HG02759 (cell line): ENCODE results near the gene ZNF212.
"Not testable (repeated sequence)": the region's sequence is repeated elsewhere in the genome, so short reads cannot be mapped to it uniquely, and the experiment has no call there.

Experiments used
- ATAC-seq: cut with Tn5 transposase; IDR thresholded peaks from one replicate; pipeline ENCODE4 v1.9.1; 2021; ENCODE audit warnings: mild to moderate bottlenecking, moderate library complexity; ENCODE audit not compliant: unreplicated experiment

Gene ZNF212

DNA sequence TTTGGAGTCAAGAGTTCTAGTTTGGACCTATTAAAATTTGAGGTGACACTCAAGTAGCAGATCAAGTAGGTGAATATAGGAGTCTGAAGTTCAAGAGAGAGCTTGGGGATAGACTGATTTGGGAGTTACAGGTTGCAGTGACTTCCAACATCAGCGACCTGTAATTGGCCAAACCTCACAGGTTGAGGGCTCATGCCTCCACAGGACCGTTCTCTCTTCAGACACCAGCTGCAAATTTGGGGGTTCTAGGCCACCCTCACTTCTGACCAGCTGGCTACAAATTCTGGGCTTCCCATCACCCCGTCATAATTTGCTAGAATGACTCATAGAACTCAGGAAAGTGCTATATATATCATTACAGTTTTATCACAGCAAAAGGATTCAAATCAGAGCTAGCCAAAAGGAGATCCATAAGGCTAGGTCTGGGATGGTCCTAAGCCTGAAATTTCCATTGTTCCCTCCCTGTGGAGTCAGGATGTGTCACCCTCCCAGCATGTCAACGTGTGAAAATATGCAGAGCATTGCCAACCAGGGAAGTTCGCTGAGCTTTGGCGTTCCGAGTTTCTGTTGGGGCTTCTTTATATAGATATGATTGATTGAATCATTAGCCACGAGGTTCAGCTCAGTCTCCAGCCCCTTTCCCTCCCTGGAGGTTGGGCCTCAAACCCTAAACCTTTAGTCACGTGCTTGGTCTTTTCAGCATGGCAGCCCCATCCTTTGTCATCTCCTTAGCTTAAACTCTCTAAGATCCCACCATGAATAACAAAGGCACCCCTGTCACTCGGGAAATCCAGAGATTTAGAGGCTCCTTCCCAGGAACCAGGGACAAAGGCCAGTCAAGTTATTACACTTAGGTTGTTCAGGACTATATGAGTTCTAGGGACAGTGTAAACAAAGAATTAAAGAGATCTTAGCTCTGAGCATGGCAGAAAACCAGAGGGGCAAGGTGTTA lies 20.7 kb upstream of the ZNF212 start:
- ATAC-seq: no peak

DNA sequence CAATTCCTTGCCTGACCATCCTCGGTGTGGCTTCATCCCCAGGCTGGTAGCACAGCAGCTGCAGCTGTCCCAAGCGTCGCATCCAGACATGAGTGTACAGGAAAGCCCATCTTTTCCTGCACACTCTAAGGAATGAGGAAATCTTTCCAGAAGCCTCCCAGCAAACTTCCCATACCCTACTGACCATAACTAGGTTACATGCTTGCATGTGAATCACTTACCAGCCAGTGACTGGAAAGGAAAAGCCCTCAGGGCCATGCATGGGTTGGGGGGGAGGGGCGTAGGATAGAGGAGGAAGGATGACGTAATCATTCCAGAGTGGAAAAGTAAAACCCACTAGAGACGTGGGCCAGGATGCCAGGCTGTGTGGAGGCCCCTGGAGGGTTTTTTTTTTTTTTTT lies 18.9 kb upstream of the ZNF212 start:
- no peak for ATAC-seq

DNA sequence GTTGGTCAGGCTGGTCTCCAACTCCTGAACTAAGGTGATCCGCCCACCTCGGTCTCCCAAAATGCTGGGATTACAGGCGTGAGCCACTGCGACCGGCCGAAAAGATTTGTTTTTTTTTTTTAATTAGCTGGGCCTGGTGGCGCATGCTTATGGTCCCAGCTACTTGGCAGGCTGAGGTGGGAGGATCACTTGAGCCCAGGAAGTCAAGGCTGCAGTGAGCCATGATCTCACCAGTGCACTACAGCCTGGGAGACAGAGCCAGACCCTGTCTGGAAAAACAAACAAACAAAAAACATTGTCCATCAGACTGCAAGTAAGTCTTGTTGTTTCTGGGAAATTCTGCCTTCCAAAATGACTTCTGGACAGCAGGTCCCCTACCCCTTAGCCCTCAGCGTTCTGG lies 16.3 kb upstream of the ZNF212 start:
- no peak for ATAC-seq

DNA sequence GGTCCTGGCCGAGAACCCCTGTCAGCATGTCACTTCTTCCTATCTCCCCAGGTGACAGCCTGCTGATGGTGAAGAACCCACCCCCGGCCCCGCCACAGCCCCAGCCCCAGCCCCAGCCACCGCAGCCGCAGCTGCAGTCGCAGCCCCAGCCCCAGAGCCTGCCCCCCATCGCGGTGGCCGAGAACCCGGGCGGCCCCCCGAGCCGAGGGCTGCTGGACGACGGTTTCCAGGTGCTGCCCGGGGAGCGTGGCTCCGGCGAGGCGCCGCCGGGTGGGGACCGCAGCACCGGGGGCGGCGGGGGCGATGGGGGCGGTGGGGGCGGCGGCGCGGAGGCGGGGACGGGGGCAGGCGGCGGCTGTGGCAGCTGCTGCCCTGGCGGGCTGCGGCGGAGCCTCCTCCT lies 15.7 kb upstream of the ZNF212 start:
- ATAC-seq: no peak

DNA sequence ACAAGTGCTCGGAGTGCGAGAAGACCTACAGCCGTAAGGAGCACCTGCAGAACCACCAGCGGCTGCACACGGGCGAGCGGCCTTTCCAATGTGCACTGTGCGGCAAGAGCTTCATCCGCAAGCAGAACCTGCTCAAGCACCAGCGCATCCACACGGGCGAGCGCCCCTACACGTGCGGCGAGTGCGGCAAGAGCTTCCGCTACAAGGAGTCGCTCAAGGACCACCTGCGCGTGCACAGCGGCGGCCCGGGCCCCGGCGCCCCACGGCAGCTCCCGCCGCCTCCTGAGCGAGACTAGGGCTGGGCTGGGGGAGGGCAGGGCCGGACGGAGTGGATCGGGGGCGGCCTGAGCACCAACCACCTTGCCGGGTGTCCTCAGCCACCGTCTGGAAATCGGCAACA lies 15.1 kb upstream of the ZNF212 start:
- no peak for ATAC-seq

DNA sequence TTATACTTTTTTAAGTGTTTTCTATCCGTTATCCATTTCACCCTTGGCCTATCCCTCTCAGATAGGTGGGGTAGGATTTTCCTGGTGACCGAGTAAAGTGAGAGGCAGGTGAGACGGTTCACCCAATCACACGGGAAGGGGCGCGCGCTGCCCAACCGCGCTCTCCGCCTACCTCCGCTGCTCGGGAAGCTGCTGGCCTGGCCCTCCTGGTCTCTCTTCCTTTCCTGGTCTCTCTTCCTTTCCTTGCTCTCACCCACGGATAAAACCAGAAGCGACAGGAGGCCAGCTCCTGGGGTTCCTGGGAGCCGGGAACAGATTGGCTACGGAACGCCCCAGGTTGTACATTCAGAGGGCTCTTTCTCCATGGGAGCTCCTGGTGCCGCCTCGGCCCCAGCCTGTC lies 14.3 kb upstream of the ZNF212 start:
- no peak for ATAC-seq

DNA sequence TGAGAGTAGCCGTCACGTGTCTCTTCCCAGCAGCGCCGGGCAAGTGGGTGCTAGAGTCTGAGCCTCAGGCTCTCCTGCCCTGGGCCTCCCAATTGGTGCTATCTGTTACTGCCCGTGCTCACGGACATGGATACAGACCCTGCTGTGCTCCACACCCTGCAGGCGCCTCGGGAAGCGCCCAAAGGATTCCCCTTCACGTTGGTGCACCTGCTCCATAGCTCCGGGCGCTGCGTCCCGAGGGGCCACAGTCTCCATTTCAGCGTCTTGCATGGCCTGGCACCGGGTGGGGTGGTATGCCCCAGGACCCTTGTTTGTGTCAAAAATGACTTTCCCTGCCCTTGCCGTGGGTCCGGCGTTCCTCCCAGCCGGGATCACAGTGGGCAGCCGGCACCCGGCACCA lies 13.8 kb upstream of the ZNF212 start:
- no peak for ATAC-seq

DNA sequence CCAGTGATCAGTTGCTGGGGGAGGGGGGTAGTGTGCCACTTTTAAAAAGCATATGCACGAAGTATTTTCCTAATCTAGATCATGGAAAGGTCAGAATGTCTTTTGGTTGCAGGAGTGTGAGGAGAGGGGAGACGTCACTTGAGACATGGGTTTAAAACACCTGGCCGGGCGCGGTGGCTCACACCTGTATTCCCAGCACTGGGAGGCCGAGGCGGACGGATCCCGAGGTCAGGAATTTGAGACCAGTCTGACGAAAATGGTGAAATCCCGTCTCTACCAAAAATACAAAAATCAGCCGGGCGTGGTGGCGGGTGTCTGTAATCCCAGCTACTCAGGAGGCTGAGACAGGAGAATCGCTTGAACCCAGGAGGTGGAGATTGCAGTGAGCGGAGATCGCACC lies 13.1 kb upstream of the ZNF212 start:
- ATAC-seq: not testable (repeated sequence)

DNA sequence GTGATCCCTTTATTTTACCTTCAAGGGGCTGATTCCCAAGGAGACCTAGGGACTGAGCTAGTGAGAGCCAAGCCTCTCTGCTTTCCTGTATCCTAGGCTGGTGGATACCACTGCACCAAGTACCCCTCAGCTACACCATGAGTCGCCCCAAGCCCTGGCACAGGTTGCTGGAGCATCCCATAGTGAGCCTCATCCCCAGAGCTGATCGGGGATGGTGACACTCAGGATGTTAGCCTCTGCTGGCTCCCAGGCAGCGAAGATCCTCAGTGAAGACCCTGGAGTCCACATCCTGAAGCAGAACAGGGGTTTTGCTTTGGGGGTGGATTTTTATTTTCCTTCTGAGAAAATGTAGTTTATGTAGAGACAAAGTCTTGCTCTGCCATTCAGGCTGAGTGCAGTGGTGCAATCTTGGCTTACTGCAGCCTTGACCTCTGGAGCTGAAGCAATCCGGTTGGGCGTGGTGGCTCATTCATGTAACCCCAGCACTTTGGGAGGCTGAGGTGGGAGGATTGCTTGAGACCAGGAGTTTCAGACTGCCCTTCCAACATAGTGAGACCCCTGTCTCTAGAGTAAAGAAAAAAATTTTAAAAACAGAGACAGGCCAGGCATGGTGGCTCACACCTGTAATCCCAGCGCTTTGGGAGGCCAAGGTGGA lies 12.5 kb upstream of the ZNF212 start:
- ATAC-seq: no peak

DNA sequence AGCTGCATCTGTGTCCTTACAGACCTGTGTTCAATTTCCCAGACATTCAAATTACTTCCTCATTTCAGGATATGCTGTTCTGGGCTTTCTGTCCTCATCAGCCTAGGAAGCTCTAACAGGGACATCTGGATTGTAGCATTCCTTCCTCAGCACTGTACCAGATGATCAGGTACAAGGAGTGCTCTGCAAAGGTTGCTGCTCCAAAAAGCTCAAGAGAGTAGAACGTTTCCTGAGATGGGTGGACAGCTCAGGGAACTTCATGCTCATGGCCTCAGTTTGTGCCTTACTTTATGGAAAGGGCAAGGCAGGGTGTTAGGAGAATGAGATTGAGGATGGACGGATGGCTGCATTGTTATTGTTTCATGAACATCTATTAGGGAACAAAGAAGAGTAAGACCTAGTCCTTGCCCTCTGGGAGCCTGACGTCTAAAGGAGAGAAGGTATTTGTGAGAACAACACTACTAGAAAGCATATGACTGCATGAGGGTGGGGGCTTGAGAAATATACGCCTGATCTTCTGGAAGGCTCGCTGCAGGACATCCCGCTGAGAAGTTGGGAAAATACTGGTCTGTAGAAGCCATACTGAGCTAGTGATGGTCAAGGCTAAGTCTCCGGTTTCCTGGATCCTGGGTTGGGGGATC lies 10.5 kb upstream of the ZNF212 start:
- ATAC-seq: no peak

DNA sequence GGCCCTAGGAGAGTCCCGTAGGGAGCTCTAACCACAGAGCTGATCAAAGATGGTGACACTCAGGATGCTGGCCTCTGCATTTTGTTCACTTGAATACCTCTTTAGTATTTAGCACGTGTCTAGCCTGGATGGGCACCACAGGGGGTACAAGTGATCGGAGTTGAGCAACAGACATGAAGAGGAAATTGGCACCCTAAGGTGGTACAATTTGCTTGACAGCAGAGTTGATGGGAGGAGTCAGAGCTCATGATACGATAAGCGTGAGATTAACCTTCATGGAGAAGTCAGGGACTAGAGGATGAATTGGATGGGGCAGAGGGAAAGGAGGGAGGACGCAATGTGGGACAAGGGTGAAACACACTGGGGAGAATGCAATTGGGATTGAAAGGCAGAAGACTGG lies 9.9 kb upstream of the ZNF212 start:
- ATAC-seq: no peak

DNA sequence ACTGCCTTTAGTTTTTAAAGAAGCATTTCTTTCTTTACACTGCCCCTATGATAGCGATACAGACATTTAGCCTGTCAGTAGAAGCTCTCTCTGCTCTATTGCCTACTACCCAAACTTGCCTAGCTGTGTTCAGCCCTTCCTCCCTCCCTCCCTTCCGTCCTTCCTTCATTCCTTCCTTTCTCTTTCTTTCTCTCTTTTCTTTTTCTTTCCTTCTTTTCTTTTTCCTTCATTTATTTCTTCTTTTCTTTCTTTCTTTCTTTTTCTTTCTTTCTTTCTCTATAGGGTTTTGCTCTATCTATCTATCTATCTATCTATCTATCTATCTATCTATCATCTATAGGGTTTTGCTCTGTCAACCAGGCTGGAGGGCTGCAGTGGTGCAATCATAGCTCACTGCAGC lies 7.1 kb upstream of the ZNF212 start:
- ATAC-seq: no peak

DNA sequence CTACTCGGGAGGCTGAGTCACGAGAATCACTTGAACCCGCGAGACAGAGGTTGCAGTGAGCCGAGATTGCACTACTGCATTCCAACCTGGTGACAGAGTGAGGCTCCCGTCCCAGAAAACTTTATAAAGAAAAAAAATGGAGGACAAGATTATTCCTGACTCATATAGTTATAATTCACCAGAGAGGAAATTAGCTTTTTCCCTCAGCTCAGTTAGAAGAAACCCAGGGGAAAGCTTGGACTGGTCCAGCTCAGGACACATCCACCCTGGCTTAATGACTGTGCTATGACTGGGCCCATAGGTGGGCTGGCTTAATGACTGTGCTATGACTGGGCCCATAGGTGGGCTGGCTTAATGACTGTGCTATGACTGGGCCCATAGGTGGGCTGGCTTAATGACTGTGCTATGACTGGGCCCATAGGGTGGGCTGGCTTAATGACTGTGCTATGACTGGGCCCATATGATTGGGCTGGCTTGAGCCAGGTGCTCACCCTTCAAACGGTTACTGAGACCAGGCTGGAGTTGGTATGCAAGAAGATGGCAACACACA lies 5.7 kb upstream of the ZNF212 start:
- not testable (repeated sequence) for ATAC-seq

DNA sequence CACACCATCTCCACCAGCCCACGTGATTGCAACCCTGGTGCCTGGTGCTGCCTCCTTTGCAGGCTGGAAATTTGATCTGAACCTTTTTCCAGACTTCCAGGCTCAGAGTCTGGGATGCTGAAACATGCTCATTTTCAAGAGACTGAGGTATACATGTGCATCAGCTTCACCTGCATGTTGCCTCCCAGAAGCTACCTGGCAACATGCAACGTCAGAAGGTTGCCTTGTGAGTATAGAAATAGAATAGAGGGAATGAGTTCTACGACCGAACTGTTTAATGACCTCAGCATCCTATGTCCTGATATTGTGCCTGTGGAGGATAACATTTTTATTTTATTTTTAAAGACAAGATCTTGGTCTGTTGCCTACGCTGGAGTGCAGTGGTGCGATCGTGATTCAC lies 1.9 kb upstream of the ZNF212 start:
- ATAC-seq: no peak

DNA sequence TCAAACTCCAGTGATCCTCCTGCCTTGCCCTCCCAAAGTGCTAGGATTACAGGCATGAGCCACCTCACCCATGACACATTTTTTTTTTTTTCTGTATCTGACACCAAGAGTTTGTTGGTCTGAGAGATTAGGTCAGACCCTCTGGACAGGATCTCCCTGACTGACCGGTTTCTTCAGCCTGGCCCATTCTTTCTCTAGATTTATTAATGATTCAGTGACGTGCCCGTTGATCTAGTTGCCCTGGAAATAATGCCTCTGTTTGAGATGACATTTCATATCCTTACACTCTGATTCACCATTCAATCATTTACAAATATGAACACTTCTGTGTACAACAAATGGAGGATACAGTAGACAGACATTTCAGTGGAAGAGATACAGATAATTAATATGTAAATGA lies 1.4 kb upstream of the ZNF212 start:
- no peak for ATAC-seq

DNA sequence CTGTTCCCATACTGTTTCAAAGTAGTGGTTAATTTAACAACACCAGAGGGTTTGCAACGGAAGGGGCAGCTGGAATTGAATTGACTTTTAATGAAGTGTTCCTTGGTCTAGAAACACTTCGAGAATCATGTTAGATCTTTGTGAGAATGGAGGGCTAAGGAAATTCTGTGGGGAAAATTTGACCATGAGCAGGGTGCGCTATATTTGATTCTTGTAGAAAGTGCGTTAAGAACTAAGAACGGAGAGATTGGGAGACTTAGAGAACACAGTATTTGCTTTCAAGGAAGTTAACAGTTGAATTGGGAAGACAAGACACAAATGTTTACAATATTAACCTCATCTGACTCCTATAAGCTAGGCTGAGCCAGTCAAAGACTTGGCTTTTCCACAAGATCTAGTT lies 1.2 kb downstream of the ZNF212 start:
- no peak for ATAC-seq

DNA sequence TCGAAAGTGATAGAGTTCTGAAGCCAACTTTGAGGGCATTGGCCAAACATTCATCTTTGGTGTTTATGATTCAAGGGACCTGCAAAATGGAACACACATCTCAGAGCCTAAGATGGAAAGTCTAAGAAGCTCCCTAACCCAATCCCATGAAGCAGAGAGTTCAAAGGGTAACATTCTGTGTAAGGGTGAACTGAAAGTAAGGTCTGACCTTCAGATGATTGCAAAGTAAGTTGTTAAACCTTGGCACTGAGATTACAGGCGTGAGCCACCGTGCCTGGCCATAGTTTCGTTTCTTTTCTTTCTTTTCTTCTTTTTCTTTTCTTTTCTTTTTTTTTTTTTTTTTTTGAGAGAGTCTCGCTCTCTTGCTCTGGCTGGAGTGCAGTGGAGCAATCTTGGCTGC lies 2.2 kb downstream of the ZNF212 start:
- no peak for ATAC-seq

DNA sequence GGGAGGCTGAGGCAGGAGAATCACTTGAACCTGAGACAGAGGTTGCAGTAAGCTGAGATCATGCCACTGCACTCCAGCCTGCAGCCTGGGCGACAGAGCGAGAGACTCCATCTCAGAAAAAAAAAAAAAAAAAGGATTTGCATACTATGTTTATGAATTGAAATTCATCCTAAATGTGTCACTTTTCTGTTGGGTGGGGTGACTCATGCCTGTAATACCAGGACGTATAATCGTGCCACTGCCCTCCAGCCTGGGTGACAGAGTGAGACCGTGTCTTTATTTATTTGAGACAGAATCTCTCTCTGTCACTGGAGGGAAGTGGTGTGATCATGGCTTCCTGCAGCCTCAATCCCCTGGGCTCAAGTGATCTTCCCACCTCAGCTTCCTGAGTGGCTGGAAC lies 5.8 kb downstream of the ZNF212 start:
- peak; percentile 52 for ATAC-seq

DNA sequence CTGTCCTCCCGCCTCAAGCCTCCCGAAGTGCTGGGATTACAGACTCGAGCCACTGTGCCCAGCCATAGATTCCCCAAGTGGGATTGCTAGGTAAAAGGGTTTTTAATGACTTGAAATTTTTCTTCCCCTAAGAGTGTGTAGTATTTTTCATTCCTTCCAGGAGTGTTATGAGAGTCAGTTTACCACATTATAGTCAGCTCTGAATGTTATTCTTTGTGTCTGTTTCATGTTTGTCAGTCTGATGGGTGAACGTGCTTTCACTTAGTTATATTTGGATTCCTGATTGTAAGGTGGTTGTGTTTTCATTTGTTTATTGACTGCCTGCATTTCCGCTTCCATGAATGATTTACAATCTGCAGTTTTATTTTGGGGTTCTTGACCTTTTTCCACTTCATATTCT lies 6.3 kb downstream of the ZNF212 start:
- ATAC-seq: no peak

DNA sequence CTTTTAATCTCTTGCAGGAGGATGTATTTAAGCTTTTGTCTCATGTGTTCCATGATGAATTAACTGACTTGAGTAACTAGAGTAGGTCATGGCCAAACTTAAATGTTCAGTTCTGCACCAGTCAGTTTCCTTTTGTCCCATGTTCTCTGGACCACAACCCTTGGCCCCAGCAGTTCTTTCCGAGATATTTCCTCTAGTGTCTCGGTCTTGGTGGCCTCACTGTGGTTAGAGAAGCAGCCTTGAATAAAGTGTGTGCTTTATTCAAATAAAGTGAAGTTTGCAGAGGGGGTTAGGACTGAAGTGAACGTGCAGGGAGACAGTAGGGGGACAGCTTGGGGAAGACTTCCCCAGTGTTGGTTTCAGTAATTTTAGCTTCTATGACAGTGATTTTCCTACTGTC lies 9.3 kb downstream of the ZNF212 start:
- peak; percentile 46 for ATAC-seq

DNA sequence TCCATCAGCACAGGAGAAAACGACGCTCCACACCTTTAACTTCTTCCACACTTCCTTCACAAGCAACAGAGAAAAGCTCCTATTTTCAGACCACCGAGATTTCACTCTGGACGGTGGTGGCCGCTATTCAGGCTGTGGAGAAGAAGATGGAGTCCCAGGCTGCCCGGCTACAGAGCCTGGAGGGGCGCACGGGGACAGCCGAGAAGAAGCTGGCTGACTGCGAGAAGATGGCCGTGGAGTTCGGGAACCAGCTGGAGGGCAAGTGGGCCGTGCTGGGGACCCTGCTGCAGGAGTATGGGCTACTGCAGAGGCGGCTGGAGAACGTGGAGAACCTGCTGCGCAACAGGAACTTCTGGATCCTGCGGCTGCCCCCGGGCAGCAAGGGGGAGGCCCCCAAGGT lies 10.7 kb downstream of the ZNF212 start:
- not testable (repeated sequence) for ATAC-seq

DNA sequence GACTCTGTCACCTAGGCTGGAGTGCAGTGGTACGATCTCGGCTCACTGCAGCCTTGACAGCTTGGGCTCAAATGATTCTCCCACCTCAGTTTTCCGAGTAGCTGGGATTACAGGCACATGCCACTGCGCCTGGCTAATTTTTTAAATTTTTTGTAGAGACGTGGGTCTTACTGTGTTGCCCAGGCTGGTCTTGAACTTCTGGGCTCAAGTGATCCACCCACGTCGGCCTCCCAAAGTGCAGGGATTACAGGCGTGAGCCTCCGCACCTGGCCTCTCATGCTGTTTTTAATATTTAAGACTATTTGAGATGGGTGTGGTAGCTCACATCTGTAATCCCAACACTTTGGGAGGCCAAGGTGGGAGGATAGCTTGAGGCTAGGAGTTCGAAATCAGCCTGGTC lies 12.1 kb downstream of the ZNF212 start:
- not testable (repeated sequence) for ATAC-seq
